ENCODE data around the gene P2RY4.
A peak's percentile ranks its signal among the peaks of the same experiment; 100 is the strongest.
"Not testable (repeated sequence)": the region's sequence is repeated elsewhere in the genome, so short reads cannot be mapped to it uniquely, and the experiment has no call there.

The P2RY4 gene

GRCh38 chrX:70260104-70260503 lies at the start of gene P2RY4:
Gene P2RY4 (minus strand): TSS chrX:70260204. CDS start chrX:70259624, 580 bp downstream.
- DNase-seq = no peak

- no peak for DNase-seq
These were observed 41.7 kb upstream of the P2RY4 start for GRCh38 chrX:70301716-70302115.

- DNase-seq = no peak
These were observed 33.6 kb upstream of the P2RY4 start for GRCh38 chrX:70293621-70294020.

GRCh38 chrX:70292788-70293187 lies 32.8 kb upstream of the P2RY4 start:
- DNase-seq = no peak

- peak; percentile 92 for DNase-seq
These were observed 30.1 kb upstream of the P2RY4 start, which contains the start of the genes KIF4A and PDZD11 for GRCh38 chrX:70289793-70290770. Gene KIF4A (plus strand): TSS chrX:70290104. CDS start chrX:70290459, 355 bp downstream. Gene PDZD11 (minus strand): TSS chrX:70289927. CDS start chrX:70289341, 586 bp downstream.

GRCh38 chrX:70289168-70289792 lies 29.3 kb upstream of the P2RY4 start:
- no peak for DNase-seq

GRCh38 chrX:70281951-70282350 lies 21.9 kb upstream of the P2RY4 start, which contains the start of gene RAB41:
Gene RAB41 (plus strand): TSS chrX:70282172. CDS start chrX:70282218, 46 bp downstream.
- no peak for DNase-seq

GRCh38 chrX:70280573-70280972 lies 20.6 kb upstream of the P2RY4 start:
- DNase-seq = no peak

GRCh38 chrX:70279081-70279480 lies 19.1 kb upstream of the P2RY4 start:
- no peak for DNase-seq

GRCh38 chrX:70274029-70274428 lies 14.0 kb upstream of the P2RY4 start:
- not testable (repeated sequence) for DNase-seq

- no peak for DNase-seq
These were observed 8.0 kb upstream of the P2RY4 start, which contains the start of gene ARR3 for GRCh38 chrX:70268034-70268433. Gene ARR3 (plus strand): TSS chrX:70268334. CDS start chrX:70269386, 1,052 bp downstream.

GRCh38 chrX:70264784-70265183 lies 4.8 kb upstream of the P2RY4 start:
- DNase-seq = no peak

- DNase-seq = no peak
These were observed 3.1 kb upstream of the P2RY4 start for GRCh38 chrX:70262952-70263567.

GRCh38 chrX:70257423-70258288 lies 2.3 kb downstream of the P2RY4 start:
- no peak for DNase-seq

- no peak for DNase-seq
These were observed 4.6 kb downstream of the P2RY4 start for GRCh38 chrX:70255452-70255851.

- no peak for DNase-seq
These were observed 5.1 kb downstream of the P2RY4 start for GRCh38 chrX:70254909-70255308.

GRCh38 chrX:70254063-70254400 lies 6.0 kb downstream of the P2RY4 start:
- DNase-seq = no peak

GRCh38 chrX:70253377-70254062 lies 6.5 kb downstream of the P2RY4 start:
- DNase-seq = no peak

- no peak for DNase-seq
These were observed 7.5 kb downstream of the P2RY4 start for GRCh38 chrX:70252491-70252890.

GRCh38 chrX:70247252-70247651 lies 12.8 kb downstream of the P2RY4 start:
- no peak for DNase-seq

- DNase-seq = no peak
These were observed 15.1 kb downstream of the P2RY4 start for GRCh38 chrX:70244881-70245280.

- DNase-seq = not testable (repeated sequence)
These were observed 16.4 kb downstream of the P2RY4 start for GRCh38 chrX:70243601-70244000.

Measured in activated effector memory CD4-positive, alpha-beta T cell treated with anti-CD3 and anti-CD28 coated beads, Interleukin-2, amount 50 U/mL, for 16 hours (primary cell).